GM12892 (cell line): Measurements from ENCODE around the gene OPCML.
A peak's percentile ranks its signal among the peaks of the same experiment; 100 is the strongest.

Experiments used
- DNase-seq: peaks from one replicate; pipeline ENCODE4 v3.0.0; 2011; ENCODE audit not compliant: insufficient read length
- FAIRE-seq: peaks from 2 replicates; lab custom pipeline; 2011; peaks lifted over from hg19 to GRCh38; lab: Jason Lieb, UNC
- POLR2A ChIP-seq: IDR thresholded peaks from 2 replicates; pipeline ENCODE4 v1.6.1; 2011; ENCODE audit warnings: low read depth, low read length, control low read depth
- POLR2AphosphoS5 ChIP-seq: IDR thresholded peaks from 2 replicates; pipeline ENCODE4 v1.6.1; 2011; ENCODE audit warnings: low read depth, low read length, control low read depth
- TAF1 ChIP-seq: IDR thresholded peaks from 2 replicates; pipeline ENCODE4 v1.6.1; 2011; ENCODE audit warnings: low read depth, mild to moderate bottlenecking, control low read depth, low read length, borderline replicate concordance

The OPCML gene

DNA sequence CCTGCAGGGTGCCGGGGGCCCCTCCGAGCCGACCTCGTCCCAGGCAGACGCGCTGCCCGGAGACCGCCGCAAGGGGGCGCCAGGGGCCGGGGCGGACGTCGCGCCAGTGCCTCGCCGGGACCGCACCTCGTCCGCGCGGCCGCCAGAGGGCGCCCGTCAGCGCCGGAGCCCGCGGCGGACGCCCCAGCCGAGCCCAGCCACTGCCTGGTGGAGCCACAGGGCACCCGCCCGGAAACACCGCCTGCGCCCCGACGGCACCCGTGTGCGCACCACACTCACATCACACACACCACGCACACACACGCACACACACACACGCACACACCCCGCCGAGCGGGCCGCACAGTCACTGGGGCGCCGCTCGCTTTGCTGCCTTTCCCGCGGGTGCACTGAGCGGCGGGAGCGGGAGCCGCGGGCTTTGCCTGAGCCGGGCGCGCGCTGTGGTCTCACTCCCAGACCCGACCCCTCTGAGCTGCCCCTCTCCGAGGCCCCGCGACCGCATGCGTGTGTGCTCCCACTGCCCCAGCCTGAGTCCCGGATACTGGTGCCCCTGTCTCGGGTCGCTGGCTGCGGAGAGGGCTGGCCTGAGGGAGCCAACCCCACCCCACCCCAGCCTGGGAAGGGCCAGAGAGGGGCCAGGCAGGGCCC lies 449.3 kb downstream of the OPCML start:
- FAIRE-seq (peak; percentile 93), DNase-seq (peak; percentile 79)
- TF ChIP-seq TAF1 (no peak), POLR2A (no peak), POLR2AphosphoS5 (no peak)

DNA sequence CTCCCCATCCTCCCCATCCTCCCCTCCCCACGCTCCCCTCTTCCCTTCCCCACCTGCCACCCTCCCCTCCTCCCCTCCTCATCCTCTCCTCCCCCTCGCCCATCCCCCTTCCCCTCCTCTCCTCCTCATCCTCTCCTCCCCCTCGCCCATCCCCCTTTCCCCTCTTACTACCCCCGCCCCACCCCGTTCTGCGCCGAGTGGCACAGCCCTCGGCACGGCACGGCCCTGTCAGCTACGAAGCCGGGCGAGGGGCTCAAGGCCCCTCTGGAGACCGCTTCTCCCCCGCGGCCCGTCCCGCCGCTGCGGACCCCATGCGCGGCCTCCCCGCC lies 449.9 kb downstream of the OPCML start:
- FAIRE-seq = no peak
- no peak for DNase-seq
- TF ChIP-seq TAF1 = no peak
- TF ChIP-seq POLR2A = no peak
- no peak for TF ChIP-seq POLR2AphosphoS5

DNA sequence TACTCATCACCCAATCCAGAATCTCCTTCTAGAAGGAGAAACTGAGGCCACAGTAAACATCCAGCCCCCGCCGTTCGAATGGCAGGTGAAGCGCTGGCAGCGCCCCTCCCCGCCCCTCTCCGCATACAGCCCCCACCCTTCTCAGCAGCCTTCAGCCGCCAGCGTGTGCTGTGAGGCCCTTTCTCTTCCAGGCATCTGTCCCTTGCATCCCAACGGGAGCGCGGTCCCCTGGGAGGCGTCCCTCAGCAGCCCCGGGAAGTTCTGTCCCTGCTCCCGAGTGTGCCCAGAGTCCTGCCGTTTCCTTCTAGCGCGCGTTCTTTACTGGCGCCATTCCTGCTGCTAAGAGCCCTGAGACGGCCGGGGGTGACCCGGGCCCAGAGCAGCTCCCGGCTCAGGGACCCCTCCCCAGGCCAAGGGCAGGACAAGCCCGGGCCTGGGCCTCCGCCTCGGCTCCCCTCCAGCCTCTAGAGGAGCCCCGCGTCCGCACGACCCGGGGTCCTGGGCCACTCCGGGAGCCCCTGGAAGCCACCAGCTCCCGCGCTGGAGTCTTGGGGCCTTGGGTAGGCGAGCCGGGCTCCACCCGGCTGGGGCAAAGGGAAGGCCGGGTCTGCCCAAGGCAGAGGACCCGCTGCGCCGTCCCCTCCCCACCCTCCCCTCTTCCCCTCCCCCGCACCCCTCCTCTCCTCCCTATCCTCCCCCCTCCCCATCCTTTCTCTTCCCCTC lies 450.4 kb downstream of the OPCML start:
- DNase-seq = no peak
- no peak for FAIRE-seq

DNA sequence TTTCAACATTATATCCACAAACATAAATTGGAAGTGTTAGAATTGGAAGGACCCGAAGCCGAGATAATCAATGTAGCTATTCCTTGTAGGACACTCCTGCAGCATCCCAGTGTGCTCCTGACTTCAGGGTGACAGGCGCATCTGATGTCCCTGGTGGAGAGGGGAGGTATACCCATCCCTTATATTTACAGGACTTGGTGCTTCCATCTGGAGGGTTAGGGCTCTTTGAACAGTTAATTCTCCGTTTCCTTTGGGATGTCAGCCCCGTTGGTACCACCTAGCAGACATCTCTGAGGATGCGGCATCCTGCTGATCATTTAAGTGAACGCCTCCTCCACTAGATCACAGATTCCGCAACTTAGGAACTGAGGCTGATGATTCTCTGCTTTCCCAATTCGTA lies 451.3 kb downstream of the OPCML start:
- no peak for TF ChIP-seq POLR2AphosphoS5
- no peak for TF ChIP-seq TAF1
- no peak for TF ChIP-seq POLR2A
- FAIRE-seq = no peak
- no peak for DNase-seq

More for the DNA sequence above, 450.4 kb downstream of the OPCML start:
- no peak for TF ChIP-seq POLR2AphosphoS5
- no peak for TF ChIP-seq TAF1
- TF ChIP-seq POLR2A = no peak

DNA sequence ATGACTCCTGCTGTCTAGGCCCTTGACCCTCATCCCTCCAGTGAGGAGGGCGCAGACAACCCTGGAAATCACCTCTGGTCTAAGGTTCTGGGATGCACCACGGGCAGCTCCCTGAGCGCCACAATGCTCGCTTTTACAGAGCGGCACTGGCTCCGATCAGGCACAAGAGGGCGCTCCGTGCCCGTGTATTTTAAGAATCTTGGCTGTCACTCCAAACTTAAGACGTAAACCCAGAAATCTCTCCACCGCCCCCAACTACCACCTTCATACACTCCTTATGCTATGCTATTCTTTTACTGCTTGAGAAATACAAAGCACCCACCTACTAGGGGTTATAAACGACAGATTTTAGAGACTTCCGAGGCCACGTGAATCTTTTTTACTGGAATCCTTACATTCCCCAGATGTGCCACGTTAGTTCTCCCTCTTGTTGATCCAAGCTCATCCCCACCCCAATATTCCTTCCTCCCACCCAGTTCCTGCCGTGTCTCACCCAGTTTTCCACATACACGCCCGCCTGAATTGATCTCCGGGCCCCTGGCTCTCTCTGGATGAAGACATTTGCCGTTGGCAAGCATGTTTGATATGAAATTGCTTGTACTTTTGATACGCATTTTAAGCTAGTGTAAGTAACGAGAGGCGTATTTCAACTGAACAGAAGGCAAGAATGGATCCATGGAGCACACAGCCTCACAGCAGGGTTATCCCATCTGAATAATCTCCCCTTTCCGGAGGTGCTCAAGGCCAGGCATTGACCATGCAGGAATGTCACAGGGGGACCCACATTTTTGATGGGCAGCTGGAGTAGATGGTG lies 453.5 kb downstream of the OPCML start:
- DNase-seq (no peak), FAIRE-seq (peak; percentile 72)
- no peak for TF ChIP-seq POLR2AphosphoS5
- no peak for TF ChIP-seq TAF1
- no peak for TF ChIP-seq POLR2A

DNA sequence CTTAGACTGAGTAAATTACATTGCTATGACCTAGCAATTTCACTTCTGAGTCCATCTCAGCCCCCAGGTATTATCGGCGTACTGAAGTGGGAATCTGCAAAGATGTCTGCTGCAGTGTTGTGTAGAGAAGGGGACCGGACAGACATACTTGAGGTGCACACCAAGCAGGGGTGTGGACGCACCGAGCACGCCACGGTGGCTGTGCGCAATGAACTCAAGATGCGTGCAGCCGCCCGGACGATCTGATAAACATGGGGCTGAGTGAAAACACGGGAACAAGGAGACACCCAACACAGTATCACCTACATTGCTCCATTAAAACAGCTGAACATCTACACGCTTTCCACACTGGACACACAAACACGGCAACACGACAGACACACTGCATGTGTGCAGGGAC lies 454.3 kb downstream of the OPCML start:
- FAIRE-seq (no peak), DNase-seq (no peak)
- TF ChIP-seq TAF1 (no peak), POLR2A (no peak), POLR2AphosphoS5 (no peak)

DNA sequence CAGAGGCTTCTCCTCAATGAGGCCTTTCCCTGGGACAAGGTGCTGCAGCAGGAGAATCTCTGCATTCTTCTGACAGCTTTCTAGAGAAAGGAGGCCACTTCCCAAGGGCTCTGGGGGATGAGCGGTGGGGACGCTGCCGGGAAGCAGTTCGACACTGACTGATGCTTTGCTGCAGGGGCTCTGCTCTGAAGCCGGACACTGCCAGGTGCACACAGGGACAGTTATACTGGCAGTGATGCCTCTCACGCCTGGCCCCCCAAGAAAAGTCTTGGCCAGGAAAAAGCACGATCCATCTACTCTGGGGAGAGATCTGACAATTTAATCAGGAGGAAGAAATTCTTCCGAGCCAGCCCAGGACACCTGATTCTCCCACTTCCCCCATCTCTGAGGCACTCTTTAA lies 456.9 kb downstream of the OPCML start:
- TF ChIP-seq TAF1 (no peak), POLR2AphosphoS5 (no peak)
- no peak for FAIRE-seq
- no peak for DNase-seq

DNA sequence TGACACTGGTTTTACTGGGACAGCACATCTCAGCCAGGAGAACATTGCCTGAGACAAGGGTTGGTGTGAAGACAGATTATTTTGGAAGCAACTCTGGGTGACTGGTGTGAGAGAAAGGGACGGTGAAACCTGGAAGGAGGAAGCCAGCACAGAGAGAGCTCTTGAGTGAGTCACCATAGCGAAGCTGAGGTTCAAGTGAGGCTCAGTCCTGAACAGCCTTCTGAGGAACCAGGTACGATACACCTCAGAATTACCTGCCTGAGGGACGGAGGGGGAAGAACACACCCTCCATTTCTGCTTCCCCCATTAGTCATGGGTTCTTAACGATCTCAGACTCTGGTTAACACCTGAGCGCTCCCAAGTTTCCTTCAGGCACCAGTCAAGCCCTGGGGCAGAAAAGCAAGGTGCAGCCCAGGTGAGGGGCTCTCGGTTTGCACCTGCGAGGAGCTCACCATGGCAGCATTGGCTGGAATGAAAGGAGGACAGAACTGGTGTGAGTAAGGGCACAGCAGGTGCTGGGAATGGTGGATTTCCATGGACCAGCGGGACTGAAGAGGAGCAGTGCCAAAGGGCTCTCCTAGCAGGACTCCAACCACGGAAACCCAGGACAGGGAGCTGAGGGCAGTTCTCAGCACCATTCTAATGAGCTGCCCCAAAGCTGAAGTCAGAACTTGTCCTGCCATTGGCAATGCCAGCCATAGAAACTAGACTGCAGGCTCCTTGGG lies 459.3 kb downstream of the OPCML start:
- DNase-seq (no peak), FAIRE-seq (no peak)

DNA sequence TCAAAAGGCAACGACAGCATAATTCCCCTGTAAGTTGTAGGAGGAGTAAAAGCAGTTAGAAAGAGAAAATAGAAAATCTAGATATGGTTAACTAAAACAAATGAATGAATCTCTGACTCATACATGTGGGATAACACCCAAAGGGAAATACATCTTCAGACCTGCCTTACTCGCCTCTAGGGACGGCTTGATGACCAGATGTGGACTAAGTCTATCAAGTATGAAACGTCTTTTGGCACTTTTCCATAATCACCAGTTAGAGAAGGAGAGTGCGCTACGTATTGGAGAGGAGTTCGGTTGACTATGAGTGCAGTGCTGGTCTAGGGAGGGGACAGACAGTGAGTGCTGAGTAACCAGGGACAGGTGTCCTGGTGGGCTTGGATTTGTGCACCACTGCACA lies 459.9 kb downstream of the OPCML start:
- FAIRE-seq (no peak), DNase-seq (no peak)
- TF ChIP-seq TAF1 (no peak), POLR2A (no peak), POLR2AphosphoS5 (no peak)

More for the DNA sequence above, 459.3 kb downstream of the OPCML start:
- TF ChIP-seq TAF1 = no peak
- no peak for TF ChIP-seq POLR2AphosphoS5
- no peak for TF ChIP-seq POLR2A

DNA sequence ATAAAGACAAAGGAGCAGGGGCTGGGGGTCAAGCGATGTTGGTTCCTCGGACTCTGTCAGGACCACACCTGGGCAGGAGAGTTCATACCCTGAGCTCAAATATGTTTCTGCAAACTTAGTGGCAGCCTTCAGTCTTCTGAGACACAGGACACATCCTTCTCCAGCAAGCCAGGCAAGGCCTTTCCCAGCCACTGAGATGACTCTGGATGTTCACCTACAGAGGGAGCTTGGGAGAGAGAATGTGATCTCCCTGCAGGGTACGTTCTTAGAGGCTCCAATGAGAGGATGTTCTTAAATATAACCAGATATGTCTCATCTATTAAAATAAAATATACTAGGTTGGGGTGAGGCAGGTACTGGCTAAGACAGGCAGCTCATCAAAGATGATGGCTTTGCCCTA lies 461.5 kb downstream of the OPCML start:
- no peak for FAIRE-seq
- TF ChIP-seq POLR2AphosphoS5 = no peak
- no peak for TF ChIP-seq POLR2A
- TF ChIP-seq TAF1 = no peak
- no peak for DNase-seq

DNA sequence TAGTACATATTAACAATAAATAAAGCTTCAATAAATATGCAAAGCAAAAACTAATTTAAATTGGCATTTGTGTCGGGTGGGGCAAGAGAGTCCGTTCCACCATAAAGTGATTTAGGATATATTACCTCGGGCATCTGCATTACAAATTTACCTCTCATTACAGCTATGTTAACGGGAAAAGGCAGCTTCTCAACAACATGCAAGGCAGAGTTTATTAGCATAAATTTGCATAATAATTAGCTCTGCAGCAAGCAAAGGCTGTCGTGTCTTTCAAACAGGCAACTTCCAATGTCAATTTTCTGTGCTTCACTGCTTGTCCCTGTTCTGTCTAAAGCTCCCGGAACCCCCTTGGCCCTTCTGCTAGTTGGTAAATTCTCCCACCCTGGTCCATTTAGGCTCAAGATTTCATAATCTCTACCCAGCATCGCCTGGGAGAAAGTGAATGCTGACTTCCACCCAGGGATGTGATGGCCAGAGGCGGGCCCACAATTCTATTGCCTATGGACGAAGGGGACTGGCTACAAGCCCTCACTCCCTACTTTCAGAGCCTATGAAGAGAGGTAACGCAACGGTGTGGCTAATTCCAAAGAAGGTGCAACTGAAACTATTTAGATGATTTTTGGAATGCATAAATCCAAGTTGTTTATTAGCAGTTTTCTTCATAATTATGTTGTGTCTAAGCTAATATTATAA lies 462.1 kb downstream of the OPCML start:
- no peak for TF ChIP-seq POLR2A
- no peak for TF ChIP-seq POLR2AphosphoS5
- TF ChIP-seq TAF1 = no peak
- DNase-seq (no peak), FAIRE-seq (no peak)
